DMS53 treated with DMSO at 0.1 percent for 48 hours (cell line): ENCODE results near the gene NDP.

Source experiments
- DNase-seq: peaks from one replicate; lab custom pipeline; 2025; ENCODE audit not compliant: unreplicated experiment; lab: John Stamatoyannopoulos, UW

The NDP gene, protein sequence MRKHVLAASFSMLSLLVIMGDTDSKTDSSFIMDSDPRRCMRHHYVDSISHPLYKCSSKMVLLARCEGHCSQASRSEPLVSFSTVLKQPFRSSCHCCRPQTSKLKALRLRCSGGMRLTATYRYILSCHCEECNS

DNA sequence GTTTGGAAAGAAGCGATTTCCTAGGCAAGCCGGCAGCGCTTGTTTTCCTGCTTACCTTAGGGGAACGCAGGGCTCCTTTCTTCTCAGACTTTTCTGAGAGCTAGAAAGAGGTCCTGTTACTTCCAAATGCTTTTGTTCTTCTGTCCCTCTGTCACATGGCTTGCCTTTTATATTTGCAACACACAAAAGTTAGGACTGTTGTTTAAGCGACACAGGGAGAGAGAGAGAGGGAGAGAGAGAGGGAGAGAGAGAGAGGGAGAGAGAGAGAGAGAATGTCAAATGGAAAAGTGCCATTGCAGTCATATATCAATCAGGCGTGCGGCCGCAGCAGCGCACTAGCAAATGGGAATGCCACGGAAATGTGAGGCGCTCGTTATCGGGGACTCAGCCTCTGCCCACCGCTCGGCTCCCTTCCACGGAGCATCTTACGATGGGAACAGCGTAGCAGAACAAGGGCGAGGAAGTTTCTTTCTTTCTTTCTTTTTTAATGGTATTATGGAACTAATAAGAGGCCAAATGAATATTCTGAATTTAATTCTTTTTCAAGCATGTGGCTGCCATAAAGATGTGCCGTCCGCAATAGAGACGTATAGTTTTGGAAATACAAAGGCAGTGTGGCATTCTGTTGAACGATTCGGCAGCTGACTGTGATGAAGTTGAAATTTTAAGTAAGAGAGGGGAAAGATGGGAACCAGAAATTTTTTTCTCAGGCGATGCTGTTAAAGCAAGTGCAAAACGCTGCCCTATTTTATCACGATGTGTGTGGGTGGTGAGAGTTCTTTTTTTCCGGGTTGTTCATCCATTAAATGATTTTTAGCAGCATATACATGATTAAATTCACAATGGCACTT, at the start of gene NDP:
TSS of gene NDP (minus strand) at position 142 of the 851 bp plus-strand sequence. CDS start 14,745 bp downstream, outside the sequence.
- no peak for DNase-seq

DNA sequence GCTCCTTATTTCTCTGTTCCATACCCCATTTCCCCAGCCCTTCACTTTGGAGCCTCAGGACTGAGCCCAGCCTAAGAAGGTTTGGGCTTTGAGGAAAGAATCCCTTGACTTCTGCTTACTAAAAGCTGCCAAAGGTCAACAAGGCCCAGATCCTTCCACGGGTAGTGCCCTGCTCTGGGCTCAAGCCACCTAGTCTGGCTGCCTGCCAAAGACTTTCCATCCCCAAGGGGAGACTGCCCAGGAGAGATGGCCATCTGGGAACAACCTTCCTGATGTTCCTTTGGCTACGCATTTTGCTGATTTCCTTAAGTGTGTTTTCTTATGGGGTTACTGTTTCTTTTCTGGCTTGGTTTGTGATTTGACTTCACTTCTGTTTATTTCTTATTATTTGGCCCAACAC, 49.8 kb upstream of the NDP start:
- no peak for DNase-seq

DNA sequence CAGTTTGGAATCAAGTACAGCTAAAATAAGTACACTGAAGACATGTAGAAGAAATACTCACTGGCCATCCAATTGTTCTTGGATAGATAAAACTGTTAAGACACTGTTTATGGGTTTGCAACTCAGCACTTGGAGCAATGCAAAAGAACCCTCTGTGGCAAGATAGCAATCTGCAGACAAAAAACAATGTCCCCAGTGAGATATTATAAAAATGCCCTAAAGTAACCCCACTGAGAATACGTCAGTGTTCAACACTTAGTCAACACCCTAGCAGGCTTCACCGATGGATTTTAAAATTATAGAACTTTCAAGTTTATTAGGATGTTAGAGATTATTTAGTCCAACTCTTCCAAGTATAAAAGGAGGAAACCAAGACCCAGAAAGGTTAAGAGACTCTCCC, 47.5 kb upstream of the NDP start:
- no peak for DNase-seq

DNA sequence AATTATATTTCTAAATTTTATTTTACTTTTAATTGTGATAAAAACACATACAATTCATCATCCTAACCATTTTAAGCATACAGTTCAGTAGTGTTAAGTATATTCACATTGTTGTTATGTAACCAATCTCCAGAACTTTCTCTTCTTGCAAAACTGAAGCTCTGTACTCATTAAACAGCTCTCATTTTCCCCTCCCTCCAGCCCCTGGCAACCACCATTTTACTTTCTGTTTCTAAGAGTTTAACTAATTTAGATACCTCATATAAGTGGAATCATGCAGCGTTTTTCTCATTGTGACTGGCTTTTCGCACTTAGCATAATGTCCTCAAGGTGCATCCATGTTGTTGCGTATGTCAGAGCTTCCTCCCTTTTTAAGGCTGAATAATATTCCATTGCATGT, 46.7 kb upstream of the NDP start:
- DNase-seq = no peak

DNA sequence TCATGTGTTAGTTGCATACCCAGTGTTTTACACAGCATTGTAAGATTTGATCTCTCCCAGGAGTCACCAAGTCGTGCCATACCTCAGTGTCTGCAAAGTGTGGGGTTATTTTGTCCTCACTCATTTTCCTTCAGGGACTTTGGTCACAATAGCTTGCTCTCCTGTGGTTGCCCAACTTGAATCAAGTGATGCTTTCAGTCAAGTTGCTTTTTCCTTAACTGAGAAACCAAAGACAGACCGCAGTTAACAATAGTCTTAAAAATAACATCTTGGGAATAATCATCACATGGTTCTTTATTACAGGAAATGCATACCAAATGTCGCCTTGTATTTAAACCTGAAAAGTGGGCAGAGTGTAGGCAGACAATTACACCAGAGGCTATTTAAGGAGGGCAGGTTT, 44.5 kb upstream of the NDP start:
- no peak for DNase-seq

DNA sequence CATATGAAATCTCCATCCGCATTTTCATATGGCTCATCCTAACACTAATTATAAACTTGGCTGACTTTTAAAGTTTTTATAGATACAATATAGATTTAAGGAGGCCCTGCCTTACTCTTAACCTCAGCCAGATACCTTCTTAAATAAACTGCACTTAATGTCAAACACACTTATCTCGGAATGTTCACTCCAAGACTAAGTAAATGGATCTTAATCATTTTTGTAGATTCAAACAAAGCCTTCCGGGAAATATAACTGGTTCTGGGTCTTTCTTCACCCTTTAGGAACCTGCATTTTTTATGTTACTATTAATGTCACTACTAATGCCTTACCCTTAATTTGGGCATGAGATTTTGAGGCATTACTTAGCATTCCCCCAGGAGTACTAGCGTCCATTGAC, 43.7 kb upstream of the NDP start:
- no peak for DNase-seq

DNA sequence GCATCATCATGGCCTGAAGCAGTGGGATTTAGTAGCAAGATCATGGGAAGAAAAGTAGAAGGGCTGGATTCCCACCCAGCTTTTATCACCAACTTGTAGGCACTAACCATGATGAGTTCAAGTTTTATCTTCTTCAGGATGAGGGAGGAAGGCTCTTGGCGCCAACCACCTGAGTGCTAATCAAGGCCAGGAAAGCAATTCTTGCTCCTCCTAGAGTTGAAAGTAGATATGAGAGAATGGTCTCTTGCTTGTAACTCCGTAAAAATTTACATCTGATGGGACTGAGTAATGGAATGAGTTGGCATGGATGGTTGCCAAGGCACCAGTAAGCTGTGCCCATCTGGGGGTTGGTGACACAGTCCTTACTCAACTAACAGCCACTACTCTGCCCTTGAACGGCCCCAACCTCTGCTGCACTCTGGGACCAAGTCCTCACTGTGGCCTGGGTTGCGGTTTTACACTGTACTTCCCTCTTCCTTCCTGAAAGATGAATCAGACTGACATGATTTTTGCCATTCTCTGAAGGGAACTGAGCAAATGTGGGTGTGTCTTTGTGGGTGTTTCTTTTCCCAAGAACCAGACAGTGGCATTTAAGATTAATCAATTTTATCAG, 39.4 kb upstream of the NDP start:
- no peak for DNase-seq

DNA sequence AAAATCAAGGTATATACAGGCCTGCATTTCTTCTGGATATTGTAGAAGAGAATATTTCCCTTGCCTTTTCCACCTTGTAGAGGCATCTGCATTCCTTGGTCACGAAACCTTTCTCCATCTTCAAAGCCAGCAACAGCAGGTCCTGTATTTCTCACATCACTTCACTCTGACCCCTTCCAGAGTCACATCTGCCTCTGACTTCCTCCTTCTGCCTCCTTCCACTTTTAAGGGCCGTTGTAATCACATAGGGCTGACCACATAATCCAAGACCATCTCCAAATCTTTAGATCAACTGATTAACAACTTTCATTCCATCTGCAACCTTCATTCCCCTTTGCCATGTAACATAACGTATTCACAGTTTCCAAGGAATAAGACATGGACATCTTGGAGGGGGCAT, 38.3 kb upstream of the NDP start:
- no peak for DNase-seq

DNA sequence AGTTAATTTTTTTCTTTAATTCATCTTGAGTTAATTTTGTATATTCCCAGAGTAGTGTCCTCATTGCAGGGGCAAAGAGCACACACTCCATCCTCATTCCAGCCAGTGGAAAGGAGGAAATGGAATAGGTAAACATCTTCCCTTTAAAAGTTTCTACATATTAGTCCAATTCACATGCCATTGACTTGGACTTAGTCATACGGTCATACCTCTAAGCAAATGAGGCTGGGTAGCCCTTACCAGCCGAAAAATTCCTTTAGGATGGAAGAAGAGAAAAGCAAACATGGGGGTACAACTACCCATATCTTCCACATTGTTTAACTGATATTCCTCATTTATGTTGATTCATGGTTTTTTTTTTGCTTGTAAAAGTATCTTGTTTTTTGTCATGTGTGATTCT, 37.4 kb upstream of the NDP start:
- DNase-seq = no peak

DNA sequence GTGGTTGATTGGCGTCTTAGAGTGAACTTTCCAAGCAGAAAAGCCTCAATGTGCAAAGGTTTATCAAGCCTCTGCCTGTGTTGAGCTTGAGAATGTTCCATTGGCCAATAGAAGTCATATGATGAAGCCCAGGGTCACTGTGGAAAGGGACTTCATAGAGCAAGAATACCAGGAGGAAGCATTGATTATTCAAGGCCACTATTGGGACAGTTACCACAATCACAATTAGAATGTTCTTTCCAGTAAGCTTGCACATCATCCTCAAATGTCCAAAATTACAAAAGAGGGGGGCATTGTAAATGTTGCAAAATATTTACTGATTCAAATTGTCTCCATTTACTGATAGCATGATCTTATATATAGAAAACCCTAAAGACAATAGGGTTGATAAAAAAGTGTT, 32.9 kb upstream of the NDP start:
- no peak for DNase-seq

DNA sequence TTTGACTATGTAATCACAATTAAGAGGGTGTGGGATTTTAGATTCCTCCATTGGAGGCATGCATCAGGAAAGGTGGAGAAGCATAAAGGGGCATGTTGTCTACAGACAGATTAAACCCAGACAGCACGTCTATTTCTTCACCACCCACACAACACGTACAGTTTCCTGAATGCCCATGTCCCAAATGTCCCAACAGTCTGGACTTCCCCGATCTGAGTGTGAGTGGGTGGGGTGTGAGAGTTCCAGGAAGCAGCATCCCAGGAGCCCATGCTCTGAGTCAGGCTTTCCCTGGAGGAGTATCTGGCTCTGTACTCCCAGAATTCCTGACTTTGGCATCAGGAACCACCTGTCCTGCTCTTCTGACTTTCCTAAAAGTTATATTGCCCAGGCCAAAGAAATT, 30.8 kb upstream of the NDP start:
- DNase-seq = no peak

DNA sequence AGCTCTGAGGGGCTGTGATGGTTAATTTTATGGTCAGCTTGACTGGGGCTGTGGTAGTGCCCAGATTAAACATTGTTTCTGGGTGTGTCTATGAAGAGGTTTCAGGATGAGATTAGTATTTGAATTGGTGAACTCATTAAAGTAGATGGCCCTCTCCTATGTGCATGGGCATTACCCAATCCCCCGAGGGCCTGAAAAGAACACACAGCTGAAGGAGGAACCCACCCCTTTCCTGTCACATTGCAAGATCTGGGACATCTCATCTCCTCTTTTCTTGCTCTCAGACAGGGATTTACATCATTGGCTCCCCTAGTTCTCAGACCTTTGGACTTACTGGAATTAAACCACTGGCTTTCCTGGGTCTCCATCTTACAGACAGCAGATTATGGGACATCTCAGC, 29.4 kb upstream of the NDP start:
- DNase-seq = no peak

DNA sequence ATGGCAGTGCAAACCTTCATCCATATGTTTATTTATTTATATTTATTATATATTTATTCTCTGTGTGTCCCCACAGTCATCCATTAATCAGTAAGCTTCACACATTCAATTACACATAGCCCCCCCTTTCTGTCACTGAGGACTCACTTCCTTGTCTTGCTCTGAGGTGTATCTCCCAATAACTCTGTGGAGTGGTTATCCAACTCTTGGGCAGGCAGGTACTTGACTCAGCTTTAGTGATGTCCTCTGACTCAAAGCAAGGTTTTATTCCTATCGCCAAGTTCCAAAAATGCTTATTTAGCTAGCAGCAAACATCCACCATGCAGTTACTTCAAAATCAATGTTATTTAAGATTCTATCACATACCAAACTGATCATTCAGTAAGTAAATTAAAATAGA, 25.2 kb upstream of the NDP start:
- DNase-seq = no peak

DNA sequence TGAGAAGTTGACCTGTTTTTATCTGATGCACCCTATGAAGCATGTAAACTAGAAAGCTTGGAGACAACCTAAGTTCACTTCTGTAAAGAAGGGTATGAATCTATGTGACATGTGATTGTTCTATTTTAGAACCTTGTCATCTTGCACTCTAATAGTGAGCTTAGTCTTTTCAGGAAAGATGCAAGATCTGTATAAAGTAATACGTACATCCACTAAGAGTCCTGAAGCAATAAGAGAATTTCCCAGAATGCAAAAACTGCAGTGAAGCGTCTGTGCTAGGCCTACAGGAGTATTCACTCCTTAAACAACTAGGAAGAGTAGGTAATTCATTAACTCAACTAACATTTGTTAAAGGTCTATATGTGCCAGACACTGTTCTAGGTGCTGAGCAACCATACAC, 23.3 kb upstream of the NDP start:
- DNase-seq = no peak

DNA sequence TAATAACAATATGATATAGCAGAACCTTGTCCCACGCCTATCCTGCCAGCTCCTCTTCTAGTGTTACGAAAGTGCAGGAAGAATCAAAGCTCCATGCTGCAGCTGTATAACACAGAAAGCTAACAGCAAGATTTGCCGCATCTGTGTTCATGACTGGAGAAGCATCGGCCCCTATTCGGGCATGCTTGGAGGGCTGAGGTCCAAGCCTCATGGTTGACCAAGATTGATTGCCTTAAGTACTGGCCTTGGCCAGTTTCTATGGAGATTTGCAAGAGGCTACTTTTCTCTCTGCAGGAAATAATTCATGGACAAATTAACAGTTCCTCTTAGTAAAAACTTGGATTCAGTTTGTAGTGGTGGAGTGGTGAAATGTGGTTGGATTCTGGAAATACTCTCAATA, 12.9 kb upstream of the NDP start:
- no peak for DNase-seq

DNA sequence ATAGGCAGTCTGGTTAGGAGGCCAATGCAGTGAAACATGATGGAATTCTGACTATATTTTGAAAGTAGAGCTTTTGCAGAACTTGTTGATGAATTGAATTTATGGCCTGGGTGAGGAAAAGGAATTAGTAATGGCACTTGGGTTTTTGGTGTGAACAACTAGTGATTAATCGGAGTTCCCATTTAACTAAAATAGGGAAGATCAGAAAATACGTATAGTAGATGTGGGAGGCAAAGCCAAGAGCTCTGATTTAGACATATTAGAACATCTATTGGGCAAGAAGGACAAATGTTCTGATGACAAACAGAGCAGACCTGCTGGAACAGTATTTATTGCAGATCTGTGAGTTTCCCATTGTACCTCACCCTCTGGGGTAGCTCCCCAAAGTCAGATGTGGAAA, 12.3 kb upstream of the NDP start:
- DNase-seq = no peak

DNA sequence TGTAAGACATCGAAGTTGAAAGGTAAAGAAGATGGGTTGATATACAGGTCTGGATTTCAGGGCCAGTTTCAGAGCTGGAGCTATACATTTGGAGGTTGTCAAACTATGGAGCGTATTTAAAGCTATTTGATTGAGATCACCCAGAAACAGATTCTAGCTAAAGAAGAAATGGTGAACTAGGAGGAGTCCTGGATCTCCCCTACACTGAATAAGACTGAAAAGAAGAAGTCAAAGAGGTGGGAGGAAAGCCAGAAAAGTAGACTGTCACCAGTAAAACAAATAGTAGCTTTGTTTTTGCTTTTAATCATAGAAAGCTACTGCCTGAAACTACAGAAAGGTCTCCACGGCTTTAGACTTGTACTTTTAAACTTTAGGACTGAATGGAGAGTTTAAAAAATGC, 5.0 kb upstream of the NDP start:
- no peak for DNase-seq

DNA sequence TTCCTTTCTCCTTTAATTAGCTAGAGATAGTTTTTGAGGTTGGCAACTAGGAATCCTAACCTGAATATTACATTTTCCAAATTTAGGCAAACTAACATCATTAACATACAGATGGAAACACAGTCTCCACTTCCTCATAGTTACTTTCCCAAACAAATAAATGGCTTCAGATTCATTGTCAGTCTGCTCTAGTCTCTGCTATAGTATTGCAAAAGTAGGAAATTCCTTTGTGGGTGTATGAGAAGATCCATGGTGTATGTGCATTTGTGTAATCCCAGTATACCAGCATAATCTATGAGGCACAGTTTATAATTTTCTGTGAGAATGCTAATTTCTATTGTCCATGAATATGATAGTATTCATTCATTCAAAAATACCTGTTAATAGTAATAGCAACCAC, 3.0 kb upstream of the NDP start:
- no peak for DNase-seq

DNA sequence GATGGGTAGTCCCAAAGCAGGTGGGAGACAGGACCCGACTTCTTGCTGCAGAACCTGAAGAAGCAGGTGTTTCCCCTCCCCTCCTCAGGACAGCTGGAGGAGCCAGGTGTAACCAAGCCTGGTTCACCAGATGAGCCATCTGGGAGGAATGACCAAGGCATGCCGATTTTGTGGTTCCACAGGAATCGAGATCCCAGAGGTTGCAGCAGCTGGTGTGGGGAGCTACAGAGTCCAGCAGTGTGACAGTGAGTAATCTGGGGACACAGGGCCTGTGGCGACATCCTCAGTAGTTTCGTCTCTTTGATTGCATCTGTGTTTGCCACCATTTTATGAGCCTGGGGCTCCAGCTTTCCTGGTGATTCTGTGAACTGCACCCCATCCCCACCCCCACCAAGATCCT, 2.6 kb upstream of the NDP start:
- DNase-seq = no peak

DNA sequence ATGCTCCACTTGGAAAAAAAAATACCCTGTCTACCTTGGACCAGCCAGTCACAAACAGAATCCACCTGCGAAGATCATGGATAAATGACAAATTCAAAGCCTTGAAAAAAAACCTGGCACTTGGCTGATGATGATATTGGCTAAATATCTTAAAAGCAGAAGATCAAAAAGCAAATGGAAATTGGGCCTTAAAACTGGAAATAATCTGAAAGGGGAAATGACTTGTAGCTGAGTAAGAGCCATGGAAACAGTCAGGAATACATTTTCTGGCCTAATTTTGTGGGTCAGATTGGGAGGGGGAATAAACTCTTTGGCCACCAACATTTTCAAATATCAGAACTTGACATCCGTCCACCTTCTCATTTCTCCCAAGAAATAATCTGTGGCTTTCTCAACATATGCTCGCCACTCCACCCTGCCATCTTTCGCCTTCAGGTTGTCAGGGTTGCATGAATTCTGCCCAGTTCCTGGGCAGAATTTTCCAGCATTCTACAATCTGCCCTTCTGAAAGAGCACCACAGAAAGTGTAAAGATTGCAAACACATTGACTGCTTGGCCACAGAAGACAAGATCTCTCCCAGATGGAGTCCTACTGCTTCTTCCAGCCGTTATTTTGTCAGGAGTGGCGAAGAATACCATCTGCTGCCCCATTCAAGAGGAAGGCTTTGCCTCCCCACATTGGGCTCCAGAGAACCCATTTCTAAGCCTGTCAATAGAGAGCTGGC, 1.7 kb upstream of the NDP start:
- DNase-seq = no peak

DNA sequence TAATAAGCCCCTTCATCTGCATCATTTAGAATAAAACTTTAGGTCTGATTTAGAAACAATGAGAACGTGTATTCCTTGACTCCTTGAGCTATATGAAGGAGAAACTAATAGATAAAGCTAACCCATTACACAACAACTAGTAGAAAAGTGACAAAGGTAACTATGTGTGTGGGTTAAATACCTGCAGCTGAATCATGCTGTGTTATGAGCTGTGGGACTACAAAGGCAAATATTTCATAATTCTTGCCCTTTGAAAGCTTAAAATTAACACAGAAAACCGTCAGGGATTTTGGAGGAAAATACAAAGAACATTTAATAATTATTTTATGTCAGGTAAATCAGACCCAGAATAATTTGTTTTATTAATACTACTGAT, 898 bp upstream of the NDP start:
- DNase-seq = no peak
